HL-60 (cell line): ENCODE data around the gene IMMP2L.
"Not testable (repeated sequence)": the region's sequence is repeated elsewhere in the genome, so short reads cannot be mapped to it uniquely, and the experiment has no call there.

Experiments
- DNase-seq, 2 experiments: peaks; one replicate each; pipeline ENCODE4 v3.0.0-alpha.2; 2010 to 2020; ENCODE audit warnings: low read depth in 1 of 2, low spot score in 1 of 2
- H3K27ac ChIP-seq: fragments of 250-450 bp; sonication (Bioruptor Pico); replicated peaks from 2 replicates; pipeline ENCODE4 v1.5.1; 2020; ENCODE audit warnings: mild to moderate bottlenecking, moderate library complexity
- H3K27me3 ChIP-seq: fragments of 250-450 bp; sonication (Bioruptor Pico); 2 replicates; pipeline ENCODE4 v1.5.1; 2021; ENCODE audit warnings: mild to moderate bottlenecking, moderate library complexity; ENCODE audit not compliant: insufficient read depth, poor library complexity, severe bottlenecking
- H3K4me3 ChIP-seq: replicated peaks from 2 replicates; pipeline ENCODE4 v1.5.1; 2011; ENCODE audit warnings: mild to moderate bottlenecking, control low read depth, low read length; ENCODE audit not compliant: insufficient read depth
- GABPA ChIP-seq: IDR thresholded peaks from 2 replicates; pipeline ENCODE4 v1.6.1; 2012; ENCODE audit warnings: low read depth
- POLR2AphosphoS5 ChIP-seq: IDR thresholded peaks from 2 replicates; pipeline ENCODE4 v1.6.1; 2012; ENCODE audit warnings: low read depth
- SPI1 ChIP-seq: IDR thresholded peaks from 2 replicates; pipeline ENCODE4 v1.6.1; 2012; ENCODE audit warnings: low read depth, mild to moderate bottlenecking, borderline replicate concordance
- TF ChIP-seq, protein P1 (sequence below): IDR thresholded peaks from one replicate; pipeline ENCODE4 v1.5.1; 2011; ENCODE audit warnings: low read length, control low read depth, inconsistent platforms; ENCODE audit not compliant: insufficient read depth
- TF ChIP-seq, protein P2 (sequence below): IDR thresholded peaks from 2 replicates; pipeline ENCODE4 v1.6.1; 2012; ENCODE audit warnings: low read depth; ENCODE audit not compliant: insufficient replicate concordance

Gene IMMP2L

DNA sequence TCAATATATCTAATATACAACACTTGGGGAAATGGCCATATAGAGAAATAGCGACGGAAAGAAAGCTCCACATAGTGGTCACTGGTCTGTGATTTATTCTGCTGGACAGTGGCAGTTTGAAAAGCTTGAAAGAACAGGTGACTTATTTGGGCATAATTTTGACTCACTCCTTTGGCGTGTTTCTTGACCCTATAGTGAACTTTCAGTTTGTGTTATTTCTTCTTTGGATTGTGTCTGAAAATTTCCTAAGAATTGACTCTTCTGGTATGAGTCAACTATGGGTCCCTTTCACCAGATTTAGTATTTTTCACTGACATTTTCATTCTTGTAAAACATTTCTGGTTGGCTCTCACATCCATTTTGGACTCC lies 25.8 kb upstream of the IMMP2L start:
- H3K27ac ChIP-seq = no peak overlapping the region
- TF ChIP-seq, protein P1, sequence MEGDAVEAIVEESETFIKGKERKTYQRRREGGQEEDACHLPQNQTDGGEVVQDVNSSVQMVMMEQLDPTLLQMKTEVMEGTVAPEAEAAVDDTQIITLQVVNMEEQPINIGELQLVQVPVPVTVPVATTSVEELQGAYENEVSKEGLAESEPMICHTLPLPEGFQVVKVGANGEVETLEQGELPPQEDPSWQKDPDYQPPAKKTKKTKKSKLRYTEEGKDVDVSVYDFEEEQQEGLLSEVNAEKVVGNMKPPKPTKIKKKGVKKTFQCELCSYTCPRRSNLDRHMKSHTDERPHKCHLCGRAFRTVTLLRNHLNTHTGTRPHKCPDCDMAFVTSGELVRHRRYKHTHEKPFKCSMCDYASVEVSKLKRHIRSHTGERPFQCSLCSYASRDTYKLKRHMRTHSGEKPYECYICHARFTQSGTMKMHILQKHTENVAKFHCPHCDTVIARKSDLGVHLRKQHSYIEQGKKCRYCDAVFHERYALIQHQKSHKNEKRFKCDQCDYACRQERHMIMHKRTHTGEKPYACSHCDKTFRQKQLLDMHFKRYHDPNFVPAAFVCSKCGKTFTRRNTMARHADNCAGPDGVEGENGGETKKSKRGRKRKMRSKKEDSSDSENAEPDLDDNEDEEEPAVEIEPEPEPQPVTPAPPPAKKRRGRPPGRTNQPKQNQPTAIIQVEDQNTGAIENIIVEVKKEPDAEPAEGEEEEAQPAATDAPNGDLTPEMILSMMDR = no peak
- TF ChIP-seq SPI1 (no peak), POLR2AphosphoS5 (no peak), GABPA (no peak)
- TF ChIP-seq, protein P2, sequence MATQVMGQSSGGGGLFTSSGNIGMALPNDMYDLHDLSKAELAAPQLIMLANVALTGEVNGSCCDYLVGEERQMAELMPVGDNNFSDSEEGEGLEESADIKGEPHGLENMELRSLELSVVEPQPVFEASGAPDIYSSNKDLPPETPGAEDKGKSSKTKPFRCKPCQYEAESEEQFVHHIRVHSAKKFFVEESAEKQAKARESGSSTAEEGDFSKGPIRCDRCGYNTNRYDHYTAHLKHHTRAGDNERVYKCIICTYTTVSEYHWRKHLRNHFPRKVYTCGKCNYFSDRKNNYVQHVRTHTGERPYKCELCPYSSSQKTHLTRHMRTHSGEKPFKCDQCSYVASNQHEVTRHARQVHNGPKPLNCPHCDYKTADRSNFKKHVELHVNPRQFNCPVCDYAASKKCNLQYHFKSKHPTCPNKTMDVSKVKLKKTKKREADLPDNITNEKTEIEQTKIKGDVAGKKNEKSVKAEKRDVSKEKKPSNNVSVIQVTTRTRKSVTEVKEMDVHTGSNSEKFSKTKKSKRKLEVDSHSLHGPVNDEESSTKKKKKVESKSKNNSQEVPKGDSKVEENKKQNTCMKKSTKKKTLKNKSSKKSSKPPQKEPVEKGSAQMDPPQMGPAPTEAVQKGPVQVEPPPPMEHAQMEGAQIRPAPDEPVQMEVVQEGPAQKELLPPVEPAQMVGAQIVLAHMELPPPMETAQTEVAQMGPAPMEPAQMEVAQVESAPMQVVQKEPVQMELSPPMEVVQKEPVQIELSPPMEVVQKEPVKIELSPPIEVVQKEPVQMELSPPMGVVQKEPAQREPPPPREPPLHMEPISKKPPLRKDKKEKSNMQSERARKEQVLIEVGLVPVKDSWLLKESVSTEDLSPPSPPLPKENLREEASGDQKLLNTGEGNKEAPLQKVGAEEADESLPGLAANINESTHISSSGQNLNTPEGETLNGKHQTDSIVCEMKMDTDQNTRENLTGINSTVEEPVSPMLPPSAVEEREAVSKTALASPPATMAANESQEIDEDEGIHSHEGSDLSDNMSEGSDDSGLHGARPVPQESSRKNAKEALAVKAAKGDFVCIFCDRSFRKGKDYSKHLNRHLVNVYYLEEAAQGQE = no peak
- DNase-seq = no peak
- no peak overlapping the region for H3K4me3 ChIP-seq
- no peaks in the 10 kb centered on the region for H3K27me3 ChIP-seq

DNA sequence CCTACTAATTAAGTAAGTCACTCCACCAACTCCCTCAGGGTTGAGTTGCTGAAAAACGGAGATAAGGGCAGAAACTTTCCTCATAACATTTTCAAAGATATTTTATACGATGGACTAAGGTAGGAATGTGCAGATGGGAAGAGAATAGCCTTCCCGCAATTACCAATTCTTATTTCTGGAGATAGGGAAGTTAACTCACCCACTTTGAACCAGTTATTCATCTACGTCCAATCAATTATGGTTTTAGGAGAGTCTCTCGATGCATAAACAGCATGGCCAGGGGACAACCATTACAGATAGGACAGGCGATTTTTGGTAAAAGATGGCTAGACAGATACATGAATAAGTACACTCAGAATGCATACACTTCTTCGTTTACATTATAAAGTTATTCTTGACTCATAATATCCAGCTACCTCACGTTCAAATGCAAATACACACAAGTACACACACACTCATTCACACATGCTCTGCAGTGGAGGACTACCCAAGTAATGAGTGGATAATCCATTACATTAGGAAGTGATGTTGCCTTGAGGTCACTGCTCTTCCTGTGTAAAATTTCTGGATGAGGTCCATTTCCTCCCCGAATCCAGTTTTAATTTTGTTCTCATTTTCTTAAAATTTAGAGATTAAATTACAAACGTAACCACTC lies 25.2 kb upstream of the IMMP2L start:
- no peak overlapping the region for H3K27ac ChIP-seq
- H3K4me3 ChIP-seq = no peak overlapping the region
- TF ChIP-seq SPI1 = no peak
- TF ChIP-seq, protein P2 = no peak
- no peak for TF ChIP-seq GABPA
- TF ChIP-seq, protein P1 = no peak
- TF ChIP-seq POLR2AphosphoS5 = no peak
- H3K27me3 ChIP-seq = no peaks in the 10 kb centered on the region
- no peak for DNase-seq

DNA sequence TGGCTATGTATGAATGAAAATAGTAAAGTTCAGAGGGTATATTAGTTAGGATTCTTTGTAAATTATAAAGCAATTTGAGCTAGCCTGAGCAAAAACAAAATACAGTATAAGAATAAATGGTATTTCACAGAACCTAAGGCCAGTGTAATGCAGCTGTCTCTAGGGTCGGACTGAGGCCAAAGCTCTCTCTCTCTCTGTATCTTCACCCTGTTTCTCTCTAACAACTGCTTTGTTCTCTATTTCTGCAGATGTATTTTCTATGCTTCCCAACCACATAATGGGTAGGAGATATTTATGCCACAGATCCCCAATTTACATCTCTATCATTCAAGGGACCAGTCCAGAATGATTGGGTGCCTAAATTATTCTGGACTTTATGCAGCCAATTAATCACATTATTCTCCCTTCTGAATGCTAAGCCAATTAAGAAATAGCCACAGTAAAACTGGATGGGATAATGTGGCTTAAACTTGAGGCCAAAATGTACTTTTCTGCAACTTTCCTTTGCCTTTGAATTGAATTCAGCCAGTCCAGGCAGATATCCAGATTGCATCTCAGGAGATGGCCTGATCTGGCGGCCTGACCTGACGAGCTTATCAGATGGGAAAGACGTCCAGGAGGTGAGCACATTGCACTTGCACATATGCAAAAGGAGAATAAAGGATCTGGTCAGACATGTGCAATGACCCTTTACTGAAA lies 24.6 kb upstream of the IMMP2L start:
- TF ChIP-seq, protein P2 = no peak
- TF ChIP-seq SPI1 = no peak
- TF ChIP-seq GABPA = no peak
- TF ChIP-seq, protein P1 = no peak
- no peak for TF ChIP-seq POLR2AphosphoS5

DNA sequence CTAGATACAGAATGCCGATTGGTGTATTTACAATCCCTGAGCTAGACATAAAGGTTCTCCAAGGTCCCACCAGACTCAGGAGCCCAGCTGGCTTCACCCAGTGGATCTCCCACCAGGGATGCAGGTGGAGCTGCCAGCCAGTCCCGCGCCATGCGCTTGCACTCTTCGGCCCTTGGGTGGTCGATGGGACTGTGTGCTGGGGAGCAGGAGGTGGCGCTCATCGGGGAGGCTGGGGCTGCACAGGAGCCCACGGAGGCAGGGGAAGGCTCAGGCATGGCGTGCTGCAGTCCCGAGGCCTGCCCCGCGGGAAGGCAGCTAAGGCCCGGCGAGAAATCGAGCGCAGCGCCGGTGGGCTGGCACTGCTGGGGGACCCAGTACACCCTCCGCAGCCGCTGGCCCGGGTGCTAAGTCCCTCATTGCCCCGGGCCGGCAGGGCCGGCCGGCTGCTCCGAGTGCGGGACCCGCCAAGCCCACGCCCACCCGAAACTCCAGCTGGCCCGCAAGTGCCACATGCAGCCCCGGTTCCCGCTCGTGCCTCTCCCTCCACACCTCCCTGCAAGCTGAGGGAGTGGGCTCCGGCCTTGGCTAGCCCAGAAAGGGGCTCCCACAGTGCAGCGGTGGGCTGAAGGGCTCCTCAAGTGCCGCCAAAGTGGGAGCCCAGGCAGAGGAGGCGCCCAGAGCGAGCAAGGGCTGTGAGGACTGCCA lies 19.6 kb upstream of the IMMP2L start:
- H3K27ac ChIP-seq, H3K27me3 ChIP-seq, H3K4me3 ChIP-seq, DNase-seq: not testable (repeated sequence)

More for the DNA sequence above, 24.6 kb upstream of the IMMP2L start:
- H3K27me3 ChIP-seq = no peaks in the 10 kb centered on the region
- DNase-seq = no peak
- H3K4me3 ChIP-seq = no peak overlapping the region
- H3K27ac ChIP-seq = no peak overlapping the region

DNA sequence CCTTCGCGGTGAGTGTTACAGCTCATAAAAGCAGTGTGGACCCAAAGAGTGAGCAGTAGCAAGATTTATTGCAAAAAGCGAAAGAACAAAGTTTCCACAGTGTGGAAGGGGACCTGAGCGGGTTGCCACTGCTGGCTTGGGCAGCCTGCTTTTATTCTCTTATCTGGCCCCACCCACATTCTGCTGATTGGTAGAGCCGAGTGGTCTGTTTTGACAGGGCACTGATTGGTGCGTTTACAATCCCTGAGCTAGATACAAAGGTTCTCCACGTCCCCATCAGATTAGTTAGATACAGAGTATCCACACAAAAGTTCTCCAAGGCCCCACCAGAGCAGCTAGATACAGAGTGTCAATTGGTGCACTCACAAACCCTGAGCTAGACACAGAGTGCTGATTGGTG lies 18.9 kb upstream of the IMMP2L start:
- not testable (repeated sequence) for H3K27me3 ChIP-seq, DNase-seq, H3K4me3 ChIP-seq, H3K27ac ChIP-seq
